ENCODE data around the gene SMYD3. TPM values are rescaled to one million over a fixed set of nuclear protein-coding genes. Genes with fewer than 3 reads are reported as not detected.

SMYD3 gene
- total RNA-seq, 1 donor from 2014 or later = 80.8 TPM

DNA sequence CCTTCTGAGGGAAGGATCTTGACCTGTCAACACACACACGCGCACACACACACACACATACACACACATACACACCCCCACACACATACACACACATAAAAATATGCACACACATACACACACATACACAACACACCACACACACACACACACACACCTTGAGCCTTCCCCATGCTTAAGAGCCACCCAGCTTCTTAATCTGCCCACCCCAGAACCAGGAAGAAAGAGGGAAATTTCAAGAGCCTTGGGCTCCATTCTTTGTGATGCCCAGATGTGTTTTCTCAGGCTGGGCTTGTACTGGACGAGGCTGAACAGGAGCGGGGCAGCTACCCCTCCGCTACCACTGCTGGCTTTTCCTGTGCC is 708.7 kb downstream of the SMYD3 start:
- peak; percentile 4 for DNase-seq (ENCODE audit: low read depth)
- Histone ChIP-seq H3K27me3 (ENCODE audit: insufficient read depth, low read length) (no peaks in the 10 kb centered on the region), H3K27ac (ENCODE audit: low read depth, low read length) (no peak overlapping the region), H3K4me2 (ENCODE audit: low read length) (no peak overlapping the region), H2AFZ (ENCODE audit: low read depth, low read length) (no peak overlapping the region), H4K20me1 (ENCODE audit: insufficient read depth, low read length) (no peaks in the 10 kb centered on the region), H3K4me3 (ENCODE audit: insufficient read depth, low read depth, low read length) (no peak overlapping the region), H3K36me3 (ENCODE audit: insufficient read depth, low read length) (no peaks in the 10 kb centered on the region), H3K4me1 (ENCODE audit: insufficient read depth, low read length) (no peaks in the 10 kb centered on the region), H3K79me2 (ENCODE audit: insufficient read depth, low read length) (no peaks in the 10 kb centered on the region), H3K9me3 (ENCODE audit: insufficient read depth, low read depth, low read length) (no peaks in the 10 kb centered on the region), H3K9ac (ENCODE audit: low read length) (no peak overlapping the region)
- no peaks in the 10 kb centered on the region for H3K9me3 Mint-ChIP-seq (ENCODE audit: unreplicated experiment)
- FAIRE-seq = no peak
- H3K4me3 Mint-ChIP-seq (ENCODE audit: unreplicated experiment) = no peak overlapping the region
- TF ChIP-seq EZH2 (IDR thresholded peaks at IDR 0.05; ENCODE audit: insufficient read depth, low read length) = no peak
- TF ChIP-seq, protein P1, sequence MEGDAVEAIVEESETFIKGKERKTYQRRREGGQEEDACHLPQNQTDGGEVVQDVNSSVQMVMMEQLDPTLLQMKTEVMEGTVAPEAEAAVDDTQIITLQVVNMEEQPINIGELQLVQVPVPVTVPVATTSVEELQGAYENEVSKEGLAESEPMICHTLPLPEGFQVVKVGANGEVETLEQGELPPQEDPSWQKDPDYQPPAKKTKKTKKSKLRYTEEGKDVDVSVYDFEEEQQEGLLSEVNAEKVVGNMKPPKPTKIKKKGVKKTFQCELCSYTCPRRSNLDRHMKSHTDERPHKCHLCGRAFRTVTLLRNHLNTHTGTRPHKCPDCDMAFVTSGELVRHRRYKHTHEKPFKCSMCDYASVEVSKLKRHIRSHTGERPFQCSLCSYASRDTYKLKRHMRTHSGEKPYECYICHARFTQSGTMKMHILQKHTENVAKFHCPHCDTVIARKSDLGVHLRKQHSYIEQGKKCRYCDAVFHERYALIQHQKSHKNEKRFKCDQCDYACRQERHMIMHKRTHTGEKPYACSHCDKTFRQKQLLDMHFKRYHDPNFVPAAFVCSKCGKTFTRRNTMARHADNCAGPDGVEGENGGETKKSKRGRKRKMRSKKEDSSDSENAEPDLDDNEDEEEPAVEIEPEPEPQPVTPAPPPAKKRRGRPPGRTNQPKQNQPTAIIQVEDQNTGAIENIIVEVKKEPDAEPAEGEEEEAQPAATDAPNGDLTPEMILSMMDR (IDR thresholded peaks at IDR 0.05; ENCODE audit: insufficient read depth, low read depth, low read length) = no peak
- H3K36me3 Mint-ChIP-seq (ENCODE audit: low read depth, unreplicated experiment) = peaks cover 10% of the 10 kb centered on the region
- H3K27me3 Mint-ChIP-seq (ENCODE audit: low read depth, unreplicated experiment) = peaks cover 2% of the 10 kb centered on the region
- peaks cover 3% of the 10 kb centered on the region for H3K4me1 Mint-ChIP-seq (ENCODE audit: low read depth, unreplicated experiment)
- no peak overlapping the region for H3K27ac Mint-ChIP-seq (ENCODE audit: unreplicated experiment)

DNA sequence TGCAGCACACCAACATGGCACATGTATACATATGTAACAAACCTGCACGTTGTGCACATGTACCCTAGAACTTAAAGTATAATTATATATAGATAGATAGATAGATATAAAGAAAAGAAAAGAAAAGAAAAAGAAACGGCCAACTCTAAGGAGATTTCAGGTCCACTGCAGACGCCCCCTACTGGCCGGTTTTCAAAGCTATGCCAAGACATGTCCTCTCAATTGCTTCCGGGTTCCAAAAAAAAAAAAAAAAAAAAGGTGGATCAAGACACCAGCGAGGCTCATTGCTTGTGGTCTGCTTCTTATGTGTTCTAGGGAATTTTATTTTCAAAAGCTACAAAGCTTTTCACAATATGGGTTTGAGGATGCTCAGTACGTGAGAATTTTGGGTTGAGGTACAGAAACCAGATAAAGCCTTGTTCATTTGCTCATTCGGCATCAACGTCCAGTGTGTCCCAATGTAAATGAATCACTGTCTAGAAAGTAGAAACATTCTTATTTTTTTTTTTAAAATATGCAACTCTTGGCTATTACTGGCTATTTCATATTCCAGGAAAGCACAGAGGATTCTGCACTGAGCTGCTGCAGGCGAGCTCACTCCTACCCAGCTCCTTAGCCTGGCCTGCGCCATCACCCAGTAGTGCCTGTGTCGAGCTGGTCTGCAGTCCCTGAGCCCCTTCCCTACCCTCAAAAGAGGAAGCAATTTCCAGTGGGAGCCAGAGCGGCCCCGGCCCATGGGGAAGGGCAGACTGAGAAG is 709.3 kb downstream of the SMYD3 start:
- peaks cover 2% of the 10 kb centered on the region for H3K27me3 Mint-ChIP-seq (ENCODE audit: low read depth, unreplicated experiment)
- Histone ChIP-seq H3K36me3 (ENCODE audit: insufficient read depth, low read length) (no peaks in the 10 kb centered on the region), H2AFZ (ENCODE audit: low read depth, low read length) (no peak overlapping the region), H3K9me3 (ENCODE audit: insufficient read depth, low read depth, low read length) (no peaks in the 10 kb centered on the region), H3K4me2 (ENCODE audit: low read length) (no peak overlapping the region), H3K27me3 (ENCODE audit: insufficient read depth, low read length) (no peaks in the 10 kb centered on the region), H3K27ac (ENCODE audit: low read depth, low read length) (no peak overlapping the region), H3K4me3 (ENCODE audit: insufficient read depth, low read depth, low read length) (no peak overlapping the region), H3K9ac (ENCODE audit: low read length) (no peak overlapping the region), H3K4me1 (ENCODE audit: insufficient read depth, low read length) (no peaks in the 10 kb centered on the region), H4K20me1 (ENCODE audit: insufficient read depth, low read length) (no peaks in the 10 kb centered on the region), H3K79me2 (ENCODE audit: insufficient read depth, low read length) (no peaks in the 10 kb centered on the region)
- no peak overlapping the region for H3K27ac Mint-ChIP-seq (ENCODE audit: unreplicated experiment)
- DNase-seq (ENCODE audit: low read depth) (peak; percentile 44), FAIRE-seq (no peak)
- no peak overlapping the region for H3K4me3 Mint-ChIP-seq (ENCODE audit: unreplicated experiment)
- TF ChIP-seq, protein P1 (IDR thresholded peaks at IDR 0.05; ENCODE audit: insufficient read depth, low read depth, low read length) = peak; percentile 36
- TF ChIP-seq EZH2 (IDR thresholded peaks at IDR 0.05; ENCODE audit: insufficient read depth, low read length) = no peak
- H3K4me1 Mint-ChIP-seq (ENCODE audit: low read depth, unreplicated experiment) = peaks cover 3% of the 10 kb centered on the region
- peaks cover 10% of the 10 kb centered on the region for H3K36me3 Mint-ChIP-seq (ENCODE audit: low read depth, unreplicated experiment)
- H3K9me3 Mint-ChIP-seq (ENCODE audit: unreplicated experiment) = no peaks in the 10 kb centered on the region

All from astrocyte (in vitro differentiated cells and primary cell).